ENCODE measurements around the gene SLC12A6.

GRCh38 chr15:34323217-34323616 lies 14.4 kb downstream of the SLC12A6 start:
- TF ChIP-seq, protein P1, sequence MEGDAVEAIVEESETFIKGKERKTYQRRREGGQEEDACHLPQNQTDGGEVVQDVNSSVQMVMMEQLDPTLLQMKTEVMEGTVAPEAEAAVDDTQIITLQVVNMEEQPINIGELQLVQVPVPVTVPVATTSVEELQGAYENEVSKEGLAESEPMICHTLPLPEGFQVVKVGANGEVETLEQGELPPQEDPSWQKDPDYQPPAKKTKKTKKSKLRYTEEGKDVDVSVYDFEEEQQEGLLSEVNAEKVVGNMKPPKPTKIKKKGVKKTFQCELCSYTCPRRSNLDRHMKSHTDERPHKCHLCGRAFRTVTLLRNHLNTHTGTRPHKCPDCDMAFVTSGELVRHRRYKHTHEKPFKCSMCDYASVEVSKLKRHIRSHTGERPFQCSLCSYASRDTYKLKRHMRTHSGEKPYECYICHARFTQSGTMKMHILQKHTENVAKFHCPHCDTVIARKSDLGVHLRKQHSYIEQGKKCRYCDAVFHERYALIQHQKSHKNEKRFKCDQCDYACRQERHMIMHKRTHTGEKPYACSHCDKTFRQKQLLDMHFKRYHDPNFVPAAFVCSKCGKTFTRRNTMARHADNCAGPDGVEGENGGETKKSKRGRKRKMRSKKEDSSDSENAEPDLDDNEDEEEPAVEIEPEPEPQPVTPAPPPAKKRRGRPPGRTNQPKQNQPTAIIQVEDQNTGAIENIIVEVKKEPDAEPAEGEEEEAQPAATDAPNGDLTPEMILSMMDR (conservative IDR thresholded peaks at IDR 0.05; ENCODE audit: low read length): no peak
- TF ChIP-seq EZH2phosphoT487 (IDR thresholded peaks at IDR 0.05; ENCODE audit: borderline replicate concordance): no peak
